GM23338 (cell line): ENCODE results near the gene ADCY3. TPM values are rescaled to one million over a fixed set of nuclear protein-coding genes. Genes with fewer than 3 reads are reported as not detected.

Source experiments
- ATAC-seq: fragments of 200-7000 bp; cut with Tn5 transposase; 3 replicates; pipeline ENCODE4 v1.9.1; 2020
- DNase-seq: peaks from one replicate; pipeline ENCODE4 v3.0.0-alpha.2; 2015; ENCODE audit warnings: low spot score
- H2AFZ ChIP-seq: fragments of 200-600 bp; sonication (generic); 2 replicates; pipeline ENCODE4 v1.8.0; 2016; ENCODE audit warnings: antibody characterized with exemption, mild to moderate bottlenecking, moderate library complexity
- H3F3A ChIP-seq: fragments of 200-600 bp; sonication (generic); replicated peaks from 2 replicates; pipeline ENCODE4 v1.8.0; 2017; ENCODE audit warnings: antibody characterized with exemption, mixed run types, low read depth
- H3K27ac ChIP-seq: fragments of 200-600 bp; sonication (generic); 2 replicates; pipeline ENCODE4 v1.6.1; 2016; ENCODE audit warnings: low read depth
- H3K27me3 ChIP-seq: fragments of 200-600 bp; sonication (generic); 2 replicates; pipeline ENCODE4 v1.8.0; 2016; ENCODE audit warnings: mild to moderate bottlenecking, mixed run types, moderate library complexity; ENCODE audit not compliant: insufficient read depth
- H3K36me3 ChIP-seq: fragments of 200-600 bp; sonication (generic); 2 replicates; pipeline ENCODE4 v1.8.0; 2016; ENCODE audit warnings: mild to moderate bottlenecking; ENCODE audit not compliant: insufficient read depth
- H3K4me1 ChIP-seq: fragments of 200-600 bp; sonication (generic); 2 replicates; pipeline ENCODE4 v1.8.0; 2016; ENCODE audit warnings: mild to moderate bottlenecking, moderate library complexity; ENCODE audit not compliant: insufficient read depth
- H3K4me2 ChIP-seq: fragments of 200-600 bp; sonication (generic); 2 replicates; pipeline ENCODE4 v1.7.1; 2017; ENCODE audit warnings: mixed run types
- H3K4me3 ChIP-seq: fragments of 200-600 bp; sonication (generic); 2 replicates; pipeline ENCODE4 v1.6.1; 2016; ENCODE audit warnings: mixed run types
- H3K79me2 ChIP-seq: fragments of 200-600 bp; sonication (generic); replicated peaks from 2 replicates; pipeline ENCODE4 v1.8.0; 2017; ENCODE audit warnings: mild to moderate bottlenecking; ENCODE audit not compliant: insufficient read depth
- H3K9me2 ChIP-seq: fragments of 200-600 bp; sonication (generic); 2 replicates; pipeline ENCODE4 v1.8.0; 2017; ENCODE audit not compliant: insufficient read depth
- H4K20me1 ChIP-seq: fragments of 200-600 bp; sonication (generic); replicated peaks from 2 replicates; pipeline ENCODE4 v1.8.0; 2017; ENCODE audit warnings: mild to moderate bottlenecking; ENCODE audit not compliant: insufficient read depth
- H3K27ac Mint-ChIP-seq: 2 replicates; pipeline ENCODE4 v1.8.0; 2020; ENCODE audit warnings: inconsistent platforms, mild to moderate bottlenecking, moderate library complexity, mixed read lengths
- H3K27me3 Mint-ChIP-seq: 3 replicates; pipeline ENCODE4 v1.8.0; 2022; ENCODE audit warnings: low read depth, mild to moderate bottlenecking, moderate library complexity, mixed read lengths, inconsistent platforms; ENCODE audit not compliant: insufficient read depth, poor library complexity
- H3K36me3 Mint-ChIP-seq: 3 replicates; pipeline ENCODE4 v1.8.0; 2021; ENCODE audit warnings: low read depth, mild to moderate bottlenecking, inconsistent platforms, moderate library complexity, mixed read lengths
- H3K4me1 Mint-ChIP-seq: 3 replicates; pipeline ENCODE4 v1.8.0; 2020; ENCODE audit warnings: mild to moderate bottlenecking, inconsistent platforms, mixed read lengths
- H3K4me3 Mint-ChIP-seq: 3 replicates; pipeline ENCODE4 v1.8.0; 2021; ENCODE audit warnings: moderate library complexity, mild to moderate bottlenecking, inconsistent platforms, mixed read lengths
- H3K9me3 Mint-ChIP-seq: 3 replicates; pipeline ENCODE4 v1.8.0; 2020; ENCODE audit warnings: moderate library complexity, mild to moderate bottlenecking, inconsistent platforms, mixed read lengths
- CREB1 ChIP-seq: fragments of 250-450 bp; sonication (Bioruptor Pico); IDR thresholded peaks from 2 replicates; pipeline ENCODE4 v1.5.0; 2020; ENCODE audit warnings: low read depth, mild to moderate bottlenecking, moderate library complexity
- EZH2 ChIP-seq: fragments of 200-600 bp; sonication (generic); IDR thresholded peaks from one replicate; pipeline ENCODE4 v1.8.0; 2017; ENCODE audit warnings: antibody characterized with exemption, mild to moderate bottlenecking, low read depth; ENCODE audit not compliant: unreplicated experiment
- NANOG ChIP-seq: IDR thresholded peaks from 2 replicates; pipeline ENCODE4 v1.6.1; 2016; ENCODE audit warnings: antibody characterized with exemption, borderline replicate concordance
- ZNF114 ChIP-seq: fragments of 250-450 bp; sonication (Bioruptor Pico); IDR thresholded peaks from 2 replicates; pipeline ENCODE4 v1.5.0; 2020; ENCODE audit warnings: mild to moderate bottlenecking, moderate library complexity
- polyA plus RNA-seq: library from polyadenylated mRNA; unstranded; fragments of >200 nt; fragmentation: Nextera tagmentation; extraction: Ambion mirVana; gene quantifications from 2 replicates; pipeline ENCODE4 v1.2.1, GENCODE V29; 2016
- total RNA-seq: library from RNA; depleted of rRNA; stranded (reverse); fragments of >200 nt; shearing (Covaris generic); gene quantifications from 2 replicates; pipeline ENCODE4 v1.2.3, GENCODE V29; 2014
- TF ChIP-seq, protein P1 (sequence below): IDR thresholded peaks from one replicate; pipeline ENCODE4 v1.6.1; 2018; ENCODE audit warnings: antibody characterized with exemption; ENCODE audit not compliant: unreplicated experiment
- TF ChIP-seq, protein P2 (sequence below): fragments of 250-450 bp; sonication (Bioruptor Pico); IDR thresholded peaks from 2 replicates; pipeline ENCODE4 v1.5.0; 2020; ENCODE audit warnings: mild to moderate bottlenecking, moderate library complexity

Gene ADCY3
- total and polyA plus RNA-seq, 2 experiments from 2014 or later: 9.7 to 32.4 TPM

DNA sequence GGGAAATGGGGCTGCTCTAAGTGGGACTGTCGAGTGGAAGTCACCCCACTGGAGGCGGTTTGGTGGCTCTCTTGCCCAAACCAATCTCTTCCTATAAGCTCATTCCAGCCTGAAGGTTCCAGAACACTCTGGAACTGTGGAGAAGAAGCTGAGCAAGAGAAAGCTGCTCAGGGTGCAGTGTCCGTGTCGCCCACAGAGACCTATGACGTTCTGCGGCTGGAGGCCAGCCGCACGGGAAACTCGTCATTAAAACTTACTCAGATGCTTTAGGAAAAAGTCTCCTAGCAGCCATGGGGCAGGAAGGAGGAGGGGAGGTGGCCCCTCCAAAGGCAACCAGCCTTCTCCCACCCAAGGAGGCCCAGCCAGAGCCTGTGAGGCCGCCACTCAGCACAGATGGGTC, 41.7 kb downstream of the ADCY3 start:
- Histone ChIP-seq H3K79me2 (no peaks in the 10 kb centered on the region), H3K36me3 (no peaks in the 10 kb centered on the region), H2AFZ (no peak overlapping the region), H4K20me1 (no peaks in the 10 kb centered on the region; the same call in 1 of the 2 replicates), H3F3A (no peaks in the 10 kb centered on the region), H3K27ac (no peak overlapping the region), H3K27me3 (no peaks in the 10 kb centered on the region), H3K4me1 (no peaks in the 10 kb centered on the region), H3K4me3 (no peak overlapping the region), H3K9me2 (no peaks in the 10 kb centered on the region), H3K4me2 (no peak overlapping the region)
- Mint-ChIP-seq H3K27me3 (no peaks in the 10 kb centered on the region), H3K4me3 (no peak overlapping the region), H3K27ac (no peak overlapping the region), H3K4me1 (peaks cover 4% of the 10 kb centered on the region; the same call in 1 of the 3 replicates), H3K9me3 (no peaks in the 10 kb centered on the region), H3K36me3 (peaks cover 3% of the 10 kb centered on the region; the same call in 1 of the 3 replicates)
- ATAC-seq (no peak), DNase-seq (no peak)
- TF ChIP-seq EZH2 (no peak), CREB1 (no peak), NANOG (no peak), ZNF114 (CRISPR knock-in tag) (no peak)
- TF ChIP-seq, protein P1, sequence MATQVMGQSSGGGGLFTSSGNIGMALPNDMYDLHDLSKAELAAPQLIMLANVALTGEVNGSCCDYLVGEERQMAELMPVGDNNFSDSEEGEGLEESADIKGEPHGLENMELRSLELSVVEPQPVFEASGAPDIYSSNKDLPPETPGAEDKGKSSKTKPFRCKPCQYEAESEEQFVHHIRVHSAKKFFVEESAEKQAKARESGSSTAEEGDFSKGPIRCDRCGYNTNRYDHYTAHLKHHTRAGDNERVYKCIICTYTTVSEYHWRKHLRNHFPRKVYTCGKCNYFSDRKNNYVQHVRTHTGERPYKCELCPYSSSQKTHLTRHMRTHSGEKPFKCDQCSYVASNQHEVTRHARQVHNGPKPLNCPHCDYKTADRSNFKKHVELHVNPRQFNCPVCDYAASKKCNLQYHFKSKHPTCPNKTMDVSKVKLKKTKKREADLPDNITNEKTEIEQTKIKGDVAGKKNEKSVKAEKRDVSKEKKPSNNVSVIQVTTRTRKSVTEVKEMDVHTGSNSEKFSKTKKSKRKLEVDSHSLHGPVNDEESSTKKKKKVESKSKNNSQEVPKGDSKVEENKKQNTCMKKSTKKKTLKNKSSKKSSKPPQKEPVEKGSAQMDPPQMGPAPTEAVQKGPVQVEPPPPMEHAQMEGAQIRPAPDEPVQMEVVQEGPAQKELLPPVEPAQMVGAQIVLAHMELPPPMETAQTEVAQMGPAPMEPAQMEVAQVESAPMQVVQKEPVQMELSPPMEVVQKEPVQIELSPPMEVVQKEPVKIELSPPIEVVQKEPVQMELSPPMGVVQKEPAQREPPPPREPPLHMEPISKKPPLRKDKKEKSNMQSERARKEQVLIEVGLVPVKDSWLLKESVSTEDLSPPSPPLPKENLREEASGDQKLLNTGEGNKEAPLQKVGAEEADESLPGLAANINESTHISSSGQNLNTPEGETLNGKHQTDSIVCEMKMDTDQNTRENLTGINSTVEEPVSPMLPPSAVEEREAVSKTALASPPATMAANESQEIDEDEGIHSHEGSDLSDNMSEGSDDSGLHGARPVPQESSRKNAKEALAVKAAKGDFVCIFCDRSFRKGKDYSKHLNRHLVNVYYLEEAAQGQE: no peak
- TF ChIP-seq, protein P2, sequence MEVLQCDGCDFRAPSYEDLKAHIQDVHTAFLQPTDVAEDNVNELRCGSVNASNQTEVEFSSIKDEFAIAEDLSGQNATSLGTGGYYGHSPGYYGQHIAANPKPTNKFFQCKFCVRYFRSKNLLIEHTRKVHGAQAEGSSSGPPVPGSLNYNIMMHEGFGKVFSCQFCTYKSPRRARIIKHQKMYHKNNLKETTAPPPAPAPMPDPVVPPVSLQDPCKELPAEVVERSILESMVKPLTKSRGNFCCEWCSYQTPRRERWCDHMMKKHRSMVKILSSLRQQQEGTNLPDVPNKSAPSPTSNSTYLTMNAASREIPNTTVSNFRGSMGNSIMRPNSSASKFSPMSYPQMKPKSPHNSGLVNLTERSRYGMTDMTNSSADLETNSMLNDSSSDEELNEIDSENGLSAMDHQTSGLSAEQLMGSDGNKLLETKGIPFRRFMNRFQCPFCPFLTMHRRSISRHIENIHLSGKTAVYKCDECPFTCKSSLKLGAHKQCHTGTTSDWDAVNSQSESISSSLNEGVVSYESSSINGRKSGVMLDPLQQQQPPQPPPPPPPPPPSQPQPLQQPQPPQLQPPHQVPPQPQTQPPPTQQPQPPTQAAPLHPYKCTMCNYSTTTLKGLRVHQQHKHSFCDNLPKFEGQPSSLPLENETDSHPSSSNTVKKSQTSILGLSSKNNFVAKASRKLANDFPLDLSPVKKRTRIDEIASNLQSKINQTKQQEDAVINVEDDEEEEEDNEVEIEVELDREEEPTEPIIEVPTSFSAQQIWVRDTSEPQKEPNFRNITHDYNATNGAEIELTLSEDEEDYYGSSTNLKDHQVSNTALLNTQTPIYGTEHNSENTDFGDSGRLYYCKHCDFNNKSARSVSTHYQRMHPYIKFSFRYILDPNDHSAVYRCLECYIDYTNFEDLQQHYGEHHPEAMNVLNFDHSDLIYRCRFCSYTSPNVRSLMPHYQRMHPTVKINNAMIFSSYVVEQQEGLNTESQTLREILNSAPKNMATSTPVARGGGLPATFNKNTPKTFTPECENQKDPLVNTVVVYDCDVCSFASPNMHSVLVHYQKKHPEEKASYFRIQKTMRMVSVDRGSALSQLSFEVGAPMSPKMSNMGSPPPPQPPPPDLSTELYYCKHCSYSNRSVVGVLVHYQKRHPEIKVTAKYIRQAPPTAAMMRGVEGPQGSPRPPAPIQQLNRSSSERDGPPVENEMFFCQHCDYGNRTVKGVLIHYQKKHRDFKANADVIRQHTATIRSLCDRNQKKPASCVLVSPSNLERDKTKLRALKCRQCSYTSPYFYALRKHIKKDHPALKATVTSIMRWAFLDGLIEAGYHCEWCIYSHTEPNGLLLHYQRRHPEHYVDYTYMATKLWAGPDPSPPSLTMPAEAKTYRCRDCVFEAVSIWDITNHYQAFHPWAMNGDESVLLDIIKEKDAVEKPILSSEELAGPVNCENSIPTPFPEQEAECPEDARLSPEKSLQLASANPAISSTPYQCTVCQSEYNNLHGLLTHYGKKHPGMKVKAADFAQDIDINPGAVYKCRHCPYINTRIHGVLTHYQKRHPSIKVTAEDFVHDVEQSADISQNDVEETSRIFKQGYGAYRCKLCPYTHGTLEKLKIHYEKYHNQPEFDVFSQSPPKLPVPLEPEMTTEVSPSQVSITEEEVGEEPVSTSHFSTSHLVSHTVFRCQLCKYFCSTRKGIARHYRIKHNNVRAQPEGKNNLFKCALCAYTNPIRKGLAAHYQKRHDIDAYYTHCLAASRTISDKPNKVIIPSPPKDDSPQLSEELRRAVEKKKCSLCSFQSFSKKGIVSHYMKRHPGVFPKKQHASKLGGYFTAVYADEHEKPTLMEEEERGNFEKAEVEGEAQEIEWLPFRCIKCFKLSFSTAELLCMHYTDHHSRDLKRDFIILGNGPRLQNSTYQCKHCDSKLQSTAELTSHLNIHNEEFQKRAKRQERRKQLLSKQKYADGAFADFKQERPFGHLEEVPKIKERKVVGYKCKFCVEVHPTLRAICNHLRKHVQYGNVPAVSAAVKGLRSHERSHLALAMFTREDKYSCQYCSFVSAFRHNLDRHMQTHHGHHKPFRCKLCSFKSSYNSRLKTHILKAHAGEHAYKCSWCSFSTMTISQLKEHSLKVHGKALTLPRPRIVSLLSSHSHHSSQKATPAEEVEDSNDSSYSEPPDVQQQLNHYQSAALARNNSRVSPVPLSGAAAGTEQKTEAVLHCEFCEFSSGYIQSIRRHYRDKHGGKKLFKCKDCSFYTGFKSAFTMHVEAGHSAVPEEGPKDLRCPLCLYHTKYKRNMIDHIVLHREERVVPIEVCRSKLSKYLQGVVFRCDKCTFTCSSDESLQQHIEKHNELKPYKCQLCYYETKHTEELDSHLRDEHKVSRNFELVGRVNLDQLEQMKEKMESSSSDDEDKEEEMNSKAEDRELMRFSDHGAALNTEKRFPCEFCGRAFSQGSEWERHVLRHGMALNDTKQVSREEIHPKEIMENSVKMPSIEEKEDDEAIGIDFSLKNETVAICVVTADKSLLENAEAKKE: no peak
